GM12878 (cell line): ENCODE results near the gene CCL2. TPM values are rescaled to one million over a fixed set of nuclear protein-coding genes. Genes with fewer than 3 reads are reported as not detected.

Experiments used
- ATAC-seq: fragments of 200-7000 bp; cut with Tn5 transposase; 3 replicates; pipeline ENCODE4 v1.9.1; 2020; ENCODE audit warnings: mild to moderate bottlenecking, moderate library complexity
- BruUV-seq: library from RNA; stranded (reverse); fragments of 400-500 nt; replicated peaks from 2 replicates; lab custom pipeline; 2021; lab: Mats Ljungman, UMichigan
- CTCF ChIA-PET: fragments of 300-600 bp; sonication (Branson Sonifier 250); formaldehyde crosslinking; extraction: SDS; loops from one replicate; lab custom pipeline; 2021; ENCODE audit warnings: inconsistent platforms; lab: Yijun Ruan, JAX
- POLR2A ChIA-PET: fragments of 350-600 bp; formaldehyde crosslinking; extraction: SDS; loops from one replicate; lab custom pipeline; 2021; ENCODE audit warnings: inconsistent platforms; lab: Charles Lee
- RAD21 ChIA-PET: fragments of 300-600 bp; sonication (Branson Sonifier 250); formaldehyde crosslinking; loops from one replicate; lab custom pipeline; 2023; ENCODE audit warnings: antibody characterized with exemption; ENCODE audit not compliant: unreplicated experiment; lab: Charles Lee
- SMC1A ChIA-PET: fragments of 300-600 bp; sonication (Branson Sonifier 250); formaldehyde crosslinking; loops from one replicate; lab custom pipeline; 2023; ENCODE audit not compliant: unreplicated experiment, uncharacterized antibody; lab: Charles Lee
- DNase-seq: peaks from one replicate; pipeline ENCODE4 v3.0.0-alpha.2; 2011; ENCODE audit warnings: low read depth, low spot score
- FAIRE-seq: peaks from 3 replicates; lab custom pipeline; 2011; peaks lifted over from hg19 to GRCh38; lab: Jason Lieb, UNC
- H2AFZ ChIP-seq: 2 replicates; pipeline ENCODE4 v1.6.0; 2011; ENCODE audit warnings: low read depth, low read length, control low read depth; ENCODE audit not compliant: control insufficient read depth
- H3K27ac ChIP-seq: 2 replicates; pipeline ENCODE4 v1.5.1; 2011; ENCODE audit warnings: control low read depth; ENCODE audit not compliant: control insufficient read depth, insufficient read depth
- H3K27me3 ChIP-seq, 2 experiments: replicated peaks in 1 of 2; 2 replicates each; pipeline versions ENCODE4 v1.6.0 to v1.6.1; 2011; ENCODE audit warnings: low read length in 1 of 2; ENCODE audit not compliant: control insufficient read depth in 2 of 2, insufficient read depth in 2 of 2
- H3K36me3 ChIP-seq, 2 experiments: 2 replicates each; pipeline ENCODE4 v1.5.1; 2011; ENCODE audit warnings: low read length in 1 of 2; ENCODE audit not compliant: control insufficient read depth in 2 of 2, insufficient read depth in 2 of 2
- H3K4me1 ChIP-seq: 2 replicates; pipeline ENCODE4 v1.6.1; 2011; ENCODE audit warnings: mild to moderate bottlenecking, low read length, moderate library complexity, mixed read lengths; ENCODE audit not compliant: control insufficient read depth, insufficient read depth
- H3K4me2 ChIP-seq: 2 replicates; pipeline ENCODE4 v1.6.0; 2011; ENCODE audit warnings: control low read depth; ENCODE audit not compliant: control insufficient read depth, insufficient read depth
- H3K4me3 ChIP-seq: fragments of 200-600 bp; sonication (generic); 2 replicates; pipeline ENCODE4 v1.5.1; 2016
- H3K79me2 ChIP-seq: 2 replicates; pipeline ENCODE4 v1.6.0; 2011; ENCODE audit warnings: low read length; ENCODE audit not compliant: control insufficient read depth, insufficient read depth
- H3K9ac ChIP-seq: 2 replicates; pipeline ENCODE4 v1.8.0; 2011; ENCODE audit warnings: low read length, control low read depth, mixed read lengths; ENCODE audit not compliant: control insufficient read depth, insufficient read depth
- H3K9me3 ChIP-seq: replicated peaks from 3 replicates; pipeline ENCODE4 v1.5.1; 2011; ENCODE audit warnings: mild to moderate bottlenecking, low read length; ENCODE audit not compliant: control insufficient read depth, insufficient read depth
- H4K20me1 ChIP-seq: 2 replicates; pipeline ENCODE4 v1.6.0; 2011; ENCODE audit not compliant: control insufficient read depth, insufficient read depth
- ESRRA ChIP-seq: IDR thresholded peaks from 2 replicates; pipeline ENCODE4 v1.6.1; 2012; ENCODE audit warnings: mild to moderate bottlenecking, low read length, improper control_type of control experiment
- PAX8 ChIP-seq: fragments of 450-650 bp; IDR thresholded peaks from 2 replicates; pipeline ENCODE4 v1.6.1; 2017; ENCODE audit warnings: mild to moderate bottlenecking, moderate library complexity
- RAD21 ChIP-seq: IDR thresholded peaks from 2 replicates; pipeline ENCODE4 v1.6.1; 2011; ENCODE audit warnings: mild to moderate bottlenecking, low read depth, low read length, moderate library complexity; ENCODE audit not compliant: insufficient read depth
- SUZ12 ChIP-seq: fragments of 200-600 bp; sonication (generic); IDR thresholded peaks from one replicate; pipeline ENCODE4 v1.6.1; 2018; ENCODE audit warnings: antibody characterized with exemption, mild to moderate bottlenecking; ENCODE audit not compliant: unreplicated experiment
- TBL1XR1 ChIP-seq: IDR thresholded peaks from 2 replicates; pipeline ENCODE4 v1.6.1; 2012; ENCODE audit warnings: low read depth, low read length, improper control_type of control experiment
- TCF7 ChIP-seq: IDR thresholded peaks from 2 replicates; pipeline ENCODE4 v1.6.1; 2014; ENCODE audit warnings: antibody characterized with exemption, borderline replicate concordance
- whole genome bisulfite sequencing: methylation state at CpG from one replicate; pipeline ENCODE4 v1.1.6; 2016; ENCODE audit warnings: low lambda C conversion rate; ENCODE audit not compliant: insufficient replicate concordance, insufficient coverage; ENCODE audit errors: missing lambda C conversion rate; 5-methylcytosine and 5-hydroxymethylcytosine counted together
- in situ Hi-C: fragments of 300-500 bp; cut with MboI; formaldehyde crosslinking; loops from 9 replicates; pipeline ENCODE4 v1.14.3; 2018; ENCODE audit warnings: mixed read lengths
- intact Hi-C: fragments of 100-400 bp; cut with micrococcal nuclease; formaldehyde crosslinking; loops from one replicate; pipeline ENCODE4 v1.14.2; 2022; ENCODE audit not compliant: unreplicated experiment
- polyA plus RNA-seq, 11 experiments: library from polyadenylated mRNA; depleted of rRNA in 4 of 11; unstranded in 6 of 11; stranded (reverse) in 5 of 11; fragments of >200 nt; fragmentation: Nextera tagmentation in 4 of 11; fragmentation: Illumina TruSeq in 1 of 11; extraction: Ambion mirVana in 4 of 11; extraction: Trizol in 1 of 11; gene quantifications; 1 replicate in 1 of 11; 2 replicates in 10 of 11; pipeline versions ENCODE4 v1.2.1 to v1.2.3, GENCODE V29; 2011 to 2016; ENCODE audit warnings: inconsistent platforms in 2 of 11, missing spikeins in 2 of 11, low read depth in 1 of 11
- total RNA-seq, 4 experiments: library from RNA; depleted of rRNA in 3 of 4; stranded (reverse); fragments of >200 nt in 3 of 4; fragmentation: Illumina TruSeq in 1 of 4; extraction: Trizol in 1 of 4; gene quantifications; 2 replicates each; pipeline versions ENCODE4 v1.2.1 to v1.2.3, GENCODE V29; 2013 to 2021
- TF ChIP-seq, protein P1 (sequence below): fragments of 450-650 bp; IDR thresholded peaks from 2 replicates; pipeline ENCODE4 v1.6.1; 2017; ENCODE audit warnings: antibody characterized with exemption, mild to moderate bottlenecking, moderate library complexity
- TF ChIP-seq, protein P2 (sequence below): IDR thresholded peaks from 2 replicates; pipeline ENCODE4 v1.6.1; 2011; ENCODE audit warnings: low read depth, low read length, improper control_type of control experiment, borderline replicate concordance
- TF ChIP-seq, protein P3 (sequence below): fragments of 450-650 bp; formaldehyde crosslinking; IDR thresholded peaks from 2 replicates; pipeline ENCODE4 v1.5.0; 2022; ENCODE audit warnings: mild to moderate bottlenecking, missing genetic modification characterization
- TF ChIP-seq, protein P4 (sequence below): IDR thresholded peaks from 2 replicates; pipeline ENCODE4 v1.6.1; 2012; ENCODE audit warnings: low read depth, low read length, improper control_type of control experiment

The CCL2 gene
- total and polyA plus RNA-seq, 10 of the 15 experiments (the other 5 are each of a cell fraction or from before 2014, with no cell fraction given): 0.16 to 0.18 TPM; not detected in 8

DNA sequence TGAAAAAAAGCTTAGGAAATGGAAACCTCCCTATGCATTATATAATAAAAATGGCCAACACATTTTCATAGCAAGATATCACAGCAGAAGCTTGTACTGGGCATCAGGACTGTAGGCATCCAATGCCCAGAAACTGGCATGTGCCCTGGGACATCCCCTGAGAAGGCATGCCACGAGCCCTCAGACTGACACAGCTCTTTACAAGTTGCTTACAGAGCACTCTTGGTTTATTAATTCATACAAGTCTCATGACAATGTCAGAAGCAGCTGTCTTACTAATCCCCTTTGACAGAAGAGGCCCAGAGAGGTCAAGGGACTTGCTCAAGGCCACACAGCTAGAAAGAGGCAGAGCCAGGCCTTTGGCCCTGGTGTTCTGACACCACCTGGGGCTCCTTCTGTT, 5.6 kb upstream of the CCL2 start:
- H3K36me3 ChIP-seq: no peaks in the 10 kb centered on the region
- H3K9ac ChIP-seq: no peak overlapping the region
- peaks cover 16% of the 10 kb centered on the region for H3K4me1 ChIP-seq
- H4K20me1 ChIP-seq: no peaks in the 10 kb centered on the region
- POLR2A ChIA-PET: no interaction called here
- H3K27ac ChIP-seq: no peak overlapping the region
- H3K4me3 ChIP-seq: no peak overlapping the region
- WGBS: 0% methylated on average over 1 of the region's 1 CpG
- no TSS peak for BruUV-seq
- DNase-seq (no peak), ATAC-seq (no peak), FAIRE-seq (no peak)
- SMC1A ChIA-PET: no interaction called here
- no peak overlapping the region for H2AFZ ChIP-seq
- CTCF ChIA-PET: interaction anchor here (1.2 kb wide), 1 partner anchor 13 kb away, joined by 5 read pairs; no protein-coding TSS in a partner anchor
- no peaks in the 10 kb centered on the region for H3K79me2 ChIP-seq
- no peaks in the 10 kb centered on the region; the same call in 2 of the 3 replicates for H3K9me3 ChIP-seq
- no peak for TF ChIP-seq ESRRA
- TF ChIP-seq, protein P1, sequence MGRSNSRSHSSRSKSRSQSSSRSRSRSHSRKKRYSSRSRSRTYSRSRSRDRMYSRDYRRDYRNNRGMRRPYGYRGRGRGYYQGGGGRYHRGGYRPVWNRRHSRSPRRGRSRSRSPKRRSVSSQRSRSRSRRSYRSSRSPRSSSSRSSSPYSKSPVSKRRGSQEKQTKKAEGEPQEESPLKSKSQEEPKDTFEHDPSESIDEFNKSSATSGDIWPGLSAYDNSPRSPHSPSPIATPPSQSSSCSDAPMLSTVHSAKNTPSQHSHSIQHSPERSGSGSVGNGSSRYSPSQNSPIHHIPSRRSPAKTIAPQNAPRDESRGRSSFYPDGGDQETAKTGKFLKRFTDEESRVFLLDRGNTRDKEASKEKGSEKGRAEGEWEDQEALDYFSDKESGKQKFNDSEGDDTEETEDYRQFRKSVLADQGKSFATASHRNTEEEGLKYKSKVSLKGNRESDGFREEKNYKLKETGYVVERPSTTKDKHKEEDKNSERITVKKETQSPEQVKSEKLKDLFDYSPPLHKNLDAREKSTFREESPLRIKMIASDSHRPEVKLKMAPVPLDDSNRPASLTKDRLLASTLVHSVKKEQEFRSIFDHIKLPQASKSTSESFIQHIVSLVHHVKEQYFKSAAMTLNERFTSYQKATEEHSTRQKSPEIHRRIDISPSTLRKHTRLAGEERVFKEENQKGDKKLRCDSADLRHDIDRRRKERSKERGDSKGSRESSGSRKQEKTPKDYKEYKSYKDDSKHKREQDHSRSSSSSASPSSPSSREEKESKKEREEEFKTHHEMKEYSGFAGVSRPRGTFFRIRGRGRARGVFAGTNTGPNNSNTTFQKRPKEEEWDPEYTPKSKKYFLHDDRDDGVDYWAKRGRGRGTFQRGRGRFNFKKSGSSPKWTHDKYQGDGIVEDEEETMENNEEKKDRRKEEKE: no peak
- no peak overlapping the region for H3K4me2 ChIP-seq
- H3K27me3 ChIP-seq: peaks cover 1 to 7% of the 10 kb centered on the region in 2 experiments; a peak in 3 of 4 replicates
- RAD21 ChIA-PET: no interaction called here
- in situ Hi-C loops (no loop called here), intact Hi-C loops (no loop called here)

DNA sequence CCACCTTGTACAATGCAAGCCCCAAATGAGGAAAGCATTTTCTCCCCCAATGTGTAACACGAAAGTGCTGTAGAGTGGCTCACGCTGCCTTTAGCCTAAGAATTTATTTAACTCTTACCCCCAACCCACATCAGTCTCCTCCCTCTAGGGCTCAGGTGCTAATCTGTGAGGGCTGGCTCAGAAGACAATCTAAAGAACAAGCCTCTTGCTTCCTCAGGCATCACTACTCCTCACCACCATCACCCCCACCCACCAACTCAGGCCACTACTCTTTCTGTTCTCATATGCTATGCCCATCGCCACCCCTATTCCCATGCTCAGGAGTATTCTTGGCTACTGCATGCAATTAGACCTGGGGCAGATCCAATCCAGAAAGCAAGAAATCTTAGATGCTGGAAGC, 3.9 kb upstream of the CCL2 start:
- FAIRE-seq: no peak
- no TSS peak for BruUV-seq
- H3K9ac ChIP-seq: no peak overlapping the region
- RAD21 ChIA-PET: no interaction called here
- intact Hi-C loops: no loop called here
- no peaks in the 10 kb centered on the region for H3K79me2 ChIP-seq
- H2AFZ ChIP-seq: no peak overlapping the region
- POLR2A ChIA-PET: no interaction called here
- no peak for DNase-seq
- SMC1A ChIA-PET: no interaction called here
- no peaks in the 10 kb centered on the region; the same call in 2 of the 3 replicates for H3K9me3 ChIP-seq
- H3K36me3 ChIP-seq: no peaks in the 10 kb centered on the region
- no peak for ATAC-seq
- CTCF ChIA-PET: interaction anchor here (1.6 kb wide), 1 partner anchor 50 kb away, joined by 5 read pairs; no protein-coding TSS in a partner anchor
- no peak overlapping the region for H3K27ac ChIP-seq
- 31% methylated on average over 3 of the region's 3 CpGs for WGBS
- no peak overlapping the region for H3K4me3 ChIP-seq
- peaks cover 1 to 13% of the 10 kb centered on the region in 2 experiments; a peak in 3 of 4 replicates for H3K27me3 ChIP-seq
- no peaks in the 10 kb centered on the region for H4K20me1 ChIP-seq
- peaks cover 16% of the 10 kb centered on the region for H3K4me1 ChIP-seq
- in situ Hi-C loops: no loop called here
- H3K4me2 ChIP-seq: no peak overlapping the region
- TF ChIP-seq, protein P2, sequence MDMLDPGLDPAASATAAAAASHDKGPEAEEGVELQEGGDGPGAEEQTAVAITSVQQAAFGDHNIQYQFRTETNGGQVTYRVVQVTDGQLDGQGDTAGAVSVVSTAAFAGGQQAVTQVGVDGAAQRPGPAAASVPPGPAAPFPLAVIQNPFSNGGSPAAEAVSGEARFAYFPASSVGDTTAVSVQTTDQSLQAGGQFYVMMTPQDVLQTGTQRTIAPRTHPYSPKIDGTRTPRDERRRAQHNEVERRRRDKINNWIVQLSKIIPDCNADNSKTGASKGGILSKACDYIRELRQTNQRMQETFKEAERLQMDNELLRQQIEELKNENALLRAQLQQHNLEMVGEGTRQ: no peak
- no peak for TF ChIP-seq TBL1XR1
- TF ChIP-seq, protein P3, sequence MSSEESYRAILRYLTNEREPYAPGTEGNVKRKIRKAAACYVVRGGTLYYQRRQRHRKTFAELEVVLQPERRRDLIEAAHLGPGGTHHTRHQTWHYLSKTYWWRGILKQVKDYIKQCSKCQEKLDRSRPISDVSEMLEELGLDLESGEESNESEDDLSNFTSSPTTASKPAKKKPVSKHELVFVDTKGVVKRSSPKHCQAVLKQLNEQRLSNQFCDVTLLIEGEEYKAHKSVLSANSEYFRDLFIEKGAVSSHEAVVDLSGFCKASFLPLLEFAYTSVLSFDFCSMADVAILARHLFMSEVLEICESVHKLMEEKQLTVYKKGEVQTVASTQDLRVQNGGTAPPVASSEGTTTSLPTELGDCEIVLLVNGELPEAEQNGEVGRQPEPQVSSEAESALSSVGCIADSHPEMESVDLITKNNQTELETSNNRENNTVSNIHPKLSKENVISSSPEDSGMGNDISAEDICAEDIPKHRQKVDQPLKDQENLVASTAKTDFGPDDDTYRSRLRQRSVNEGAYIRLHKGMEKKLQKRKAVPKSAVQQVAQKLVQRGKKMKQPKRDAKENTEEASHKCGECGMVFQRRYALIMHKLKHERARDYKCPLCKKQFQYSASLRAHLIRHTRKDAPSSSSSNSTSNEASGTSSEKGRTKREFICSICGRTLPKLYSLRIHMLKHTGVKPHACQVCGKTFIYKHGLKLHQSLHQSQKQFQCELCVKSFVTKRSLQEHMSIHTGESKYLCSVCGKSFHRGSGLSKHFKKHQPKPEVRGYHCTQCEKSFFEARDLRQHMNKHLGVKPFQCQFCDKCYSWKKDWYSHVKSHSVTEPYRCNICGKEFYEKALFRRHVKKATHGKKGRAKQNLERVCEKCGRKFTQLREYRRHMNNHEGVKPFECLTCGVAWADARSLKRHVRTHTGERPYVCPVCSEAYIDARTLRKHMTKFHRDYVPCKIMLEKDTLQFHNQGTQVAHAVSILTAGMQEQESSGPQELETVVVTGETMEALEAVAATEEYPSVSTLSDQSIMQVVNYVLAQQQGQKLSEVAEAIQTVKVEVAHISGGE (CRISPR knock-in tag): no peak
- TF ChIP-seq RAD21: no peak
- no peak for TF ChIP-seq SUZ12
- TF ChIP-seq, protein P4, sequence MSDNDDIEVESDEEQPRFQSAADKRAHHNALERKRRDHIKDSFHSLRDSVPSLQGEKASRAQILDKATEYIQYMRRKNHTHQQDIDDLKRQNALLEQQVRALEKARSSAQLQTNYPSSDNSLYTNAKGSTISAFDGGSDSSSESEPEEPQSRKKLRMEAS: no peak
- TF ChIP-seq TCF7: no peak
- no peak for TF ChIP-seq PAX8
